ENCODE measurements around the gene CFAP58. TPM values are rescaled to one million over a fixed set of nuclear protein-coding genes. Genes with fewer than 3 reads are reported as not detected.

CFAP58 gene
- total RNA-seq, 2 donors from 2014 or later: 0.05 to 1.9 TPM

DNA sequence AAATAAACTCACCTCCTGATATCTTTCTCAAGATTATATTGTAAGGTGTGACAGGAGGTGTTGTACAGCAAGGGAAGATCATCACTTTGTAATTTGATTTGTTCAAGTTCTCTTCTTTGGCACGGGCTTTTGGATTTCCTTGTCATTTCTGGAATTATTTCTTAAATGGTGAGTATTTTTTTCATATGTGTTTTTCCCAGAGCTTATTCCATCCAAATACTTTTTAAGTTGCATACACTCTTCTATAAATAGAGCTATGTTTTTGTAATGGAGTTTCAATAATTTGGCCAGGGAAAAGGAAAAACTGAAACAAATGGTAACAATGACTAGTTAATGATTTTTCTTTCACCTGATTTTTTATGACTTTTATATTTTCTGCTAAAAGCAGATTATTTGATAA lies 92.5 kb downstream of the CFAP58 start:
- 47% methylated on average over 1 of the region's 1 CpG for WGBS
- TF ChIP-seq, protein P1, sequence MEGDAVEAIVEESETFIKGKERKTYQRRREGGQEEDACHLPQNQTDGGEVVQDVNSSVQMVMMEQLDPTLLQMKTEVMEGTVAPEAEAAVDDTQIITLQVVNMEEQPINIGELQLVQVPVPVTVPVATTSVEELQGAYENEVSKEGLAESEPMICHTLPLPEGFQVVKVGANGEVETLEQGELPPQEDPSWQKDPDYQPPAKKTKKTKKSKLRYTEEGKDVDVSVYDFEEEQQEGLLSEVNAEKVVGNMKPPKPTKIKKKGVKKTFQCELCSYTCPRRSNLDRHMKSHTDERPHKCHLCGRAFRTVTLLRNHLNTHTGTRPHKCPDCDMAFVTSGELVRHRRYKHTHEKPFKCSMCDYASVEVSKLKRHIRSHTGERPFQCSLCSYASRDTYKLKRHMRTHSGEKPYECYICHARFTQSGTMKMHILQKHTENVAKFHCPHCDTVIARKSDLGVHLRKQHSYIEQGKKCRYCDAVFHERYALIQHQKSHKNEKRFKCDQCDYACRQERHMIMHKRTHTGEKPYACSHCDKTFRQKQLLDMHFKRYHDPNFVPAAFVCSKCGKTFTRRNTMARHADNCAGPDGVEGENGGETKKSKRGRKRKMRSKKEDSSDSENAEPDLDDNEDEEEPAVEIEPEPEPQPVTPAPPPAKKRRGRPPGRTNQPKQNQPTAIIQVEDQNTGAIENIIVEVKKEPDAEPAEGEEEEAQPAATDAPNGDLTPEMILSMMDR (IDR thresholded peaks at IDR 0.05): no peak
- no peak for TF ChIP-seq POLR2A (IDR thresholded peaks at IDR 0.05)
- no peak for TF ChIP-seq POLR2AphosphoS5 (IDR thresholded peaks at IDR 0.05)
- Histone ChIP-seq H3K4me3 (no peak overlapping the region), H3K36me3 (no peaks in the 10 kb centered on the region), H3K9me3 (no peaks in the 10 kb centered on the region), H3K27me3 (replicated peaks; ENCODE audit: insufficient read depth) (no peaks in the 10 kb centered on the region), H3K4me1 (replicated peaks) (no peaks in the 10 kb centered on the region), H3K27ac (no peak overlapping the region)
- DNase-seq (ENCODE audit: low spot score): no peak
- intact Hi-C loops (cut with DNase I): no loop called here

DNA sequence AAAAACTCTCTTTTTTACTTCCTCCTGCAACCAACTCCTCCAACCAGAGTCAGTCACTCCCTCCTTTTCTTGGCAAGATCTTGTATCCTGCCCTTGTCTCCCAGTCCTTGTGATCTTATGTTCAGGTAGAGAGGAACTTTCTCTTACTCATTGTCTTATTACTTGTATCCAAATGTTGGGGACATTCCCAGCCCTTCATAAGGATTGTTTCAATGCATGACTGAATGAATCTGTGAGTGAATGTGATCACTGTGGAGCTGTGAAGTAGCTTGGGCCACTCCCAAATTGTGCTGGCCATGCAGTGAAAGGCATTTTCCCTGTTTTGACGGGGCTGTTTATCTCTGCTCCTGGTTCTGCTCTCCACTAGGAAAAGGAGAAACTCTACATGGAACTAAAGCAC lies 93.7 kb downstream of the CFAP58 start:
- Histone ChIP-seq H3K27me3 (replicated peaks; ENCODE audit: insufficient read depth) (no peaks in the 10 kb centered on the region), H3K9me3 (no peaks in the 10 kb centered on the region), H3K4me1 (replicated peaks) (no peaks in the 10 kb centered on the region), H3K36me3 (no peaks in the 10 kb centered on the region), H3K27ac (no peak overlapping the region), H3K4me3 (no peak overlapping the region)
- TF ChIP-seq POLR2AphosphoS5 (IDR thresholded peaks at IDR 0.05) (no peak), POLR2A (IDR thresholded peaks at IDR 0.05) (no peak)
- TF ChIP-seq, protein P1 (IDR thresholded peaks at IDR 0.05): no peak
- no peak for DNase-seq (ENCODE audit: low spot score)
- intact Hi-C loops (cut with DNase I): no loop called here
- WGBS: 53% methylated on average over 1 of the region's 1 CpG

DNA sequence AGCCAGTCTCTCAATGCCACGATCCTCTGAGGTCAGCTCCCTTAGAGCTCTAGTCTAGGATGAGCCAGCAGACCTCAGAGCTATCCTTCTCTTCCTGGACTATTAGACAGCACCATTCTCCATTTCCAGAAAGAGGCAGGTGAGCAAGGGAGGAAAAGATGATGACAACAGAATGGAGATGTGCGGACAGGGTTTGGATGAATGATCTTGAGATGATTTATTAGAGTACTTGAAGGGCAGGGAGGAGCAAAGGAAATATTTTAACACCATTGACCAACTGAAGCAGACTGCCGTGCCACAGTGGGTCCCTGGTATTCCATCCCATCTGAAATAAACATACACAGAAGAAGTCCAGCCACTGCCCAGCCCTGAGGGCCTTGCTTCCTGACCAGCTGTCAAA lies 94.3 kb downstream of the CFAP58 start:
- H3K4me3 ChIP-seq: no peak overlapping the region
- H3K9me3 ChIP-seq: no peaks in the 10 kb centered on the region
- intact Hi-C loops (cut with DNase I): no loop called here
- DNase-seq (ENCODE audit: low spot score): no peak
- H3K27ac ChIP-seq: no peak overlapping the region
- TF ChIP-seq, protein P1 (IDR thresholded peaks at IDR 0.05): no peak
- TF ChIP-seq POLR2AphosphoS5 (IDR thresholded peaks at IDR 0.05): no peak
- TF ChIP-seq POLR2A (IDR thresholded peaks at IDR 0.05): no peak
- 89% methylated on average over 3 of the region's 3 CpGs for WGBS
- H3K27me3 ChIP-seq (replicated peaks; ENCODE audit: insufficient read depth): no peaks in the 10 kb centered on the region
- no peaks in the 10 kb centered on the region for H3K36me3 ChIP-seq
- H3K4me1 ChIP-seq (replicated peaks): no peaks in the 10 kb centered on the region

DNA sequence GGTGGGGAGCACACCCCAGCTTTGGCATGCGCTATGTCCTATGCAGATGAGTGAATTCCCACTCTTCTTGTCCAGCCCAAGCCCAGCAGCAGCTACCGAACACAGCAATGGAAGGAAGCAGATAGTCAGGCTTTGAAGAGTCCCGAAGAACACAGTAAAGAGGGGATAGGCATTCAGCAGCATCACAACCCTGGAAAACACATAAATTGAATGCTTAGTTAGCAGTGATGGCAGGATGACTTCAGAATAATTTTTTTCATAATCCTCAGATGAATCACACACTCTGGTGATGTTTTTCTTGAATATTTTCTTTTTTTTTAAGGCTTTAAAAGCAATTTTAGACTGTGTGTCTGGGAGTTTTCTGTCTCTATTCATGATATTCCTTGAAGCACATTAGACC lies 95.8 kb downstream of the CFAP58 start:
- intact Hi-C loops (cut with DNase I): no loop called here
- 85% methylated on average over 3 of the region's 3 CpGs for WGBS
- Histone ChIP-seq H3K4me3 (no peak overlapping the region), H3K27ac (no peak overlapping the region), H3K36me3 (no peaks in the 10 kb centered on the region), H3K27me3 (replicated peaks; ENCODE audit: insufficient read depth) (no peaks in the 10 kb centered on the region), H3K4me1 (replicated peaks) (no peaks in the 10 kb centered on the region), H3K9me3 (no peaks in the 10 kb centered on the region)
- TF ChIP-seq POLR2A (IDR thresholded peaks at IDR 0.05) (no peak), POLR2AphosphoS5 (IDR thresholded peaks at IDR 0.05) (no peak)
- TF ChIP-seq, protein P1 (IDR thresholded peaks at IDR 0.05): no peak
- DNase-seq (ENCODE audit: low spot score): no peak

DNA sequence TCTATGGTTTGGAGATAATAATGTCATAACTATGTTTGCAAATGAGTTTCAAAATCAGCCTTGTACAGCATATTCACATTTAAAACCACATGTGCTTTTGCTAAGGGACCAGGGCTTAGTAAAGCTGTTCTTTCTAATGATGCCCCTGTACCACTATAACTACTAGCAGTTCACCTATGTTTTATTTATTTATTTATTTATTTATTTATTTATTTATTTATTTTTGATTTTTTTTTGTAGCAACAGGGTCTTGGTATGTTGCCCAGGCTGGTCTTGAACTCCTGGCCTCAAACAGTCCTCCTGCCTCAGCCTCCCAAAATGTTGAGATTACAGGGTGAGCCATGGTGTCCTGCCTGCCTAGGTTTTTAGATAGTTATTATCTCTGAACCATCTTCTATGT lies 96.9 kb downstream of the CFAP58 start:
- Histone ChIP-seq H3K4me1 (replicated peaks) (no peaks in the 10 kb centered on the region), H3K9me3 (no peaks in the 10 kb centered on the region), H3K27ac (no peak overlapping the region), H3K4me3 (no peak overlapping the region), H3K27me3 (replicated peaks; ENCODE audit: insufficient read depth) (no peaks in the 10 kb centered on the region), H3K36me3 (no peaks in the 10 kb centered on the region)
- no peak for TF ChIP-seq POLR2A (IDR thresholded peaks at IDR 0.05)
- TF ChIP-seq POLR2AphosphoS5 (IDR thresholded peaks at IDR 0.05): no peak
- TF ChIP-seq, protein P1 (IDR thresholded peaks at IDR 0.05): no peak
- intact Hi-C loops (cut with DNase I): no loop called here
- DNase-seq (ENCODE audit: low spot score): no peak

Data from prostate gland (tissue), 2 donors.